ENCODE measurements around the gene ANKRD55. TPM values are rescaled to one million over a fixed set of nuclear protein-coding genes. Genes with fewer than 3 reads are reported as not detected.

Gene ANKRD55
- total RNA-seq, 1 donor from 2014 or later: 6.4 TPM

GRCh38 chr5:56212130-56212879, 20.8 kb downstream of the ANKRD55 start:
- intact Hi-C loops (cut with micrococcal nuclease): no loop called here

- intact Hi-C loops (cut with micrococcal nuclease): no loop called here
These were observed 21.7 kb downstream of the ANKRD55 start for GRCh38 chr5:56211298-56211865.

GRCh38 chr5:56208681-56209080, 24.4 kb downstream of the ANKRD55 start:
- intact Hi-C loops (cut with micrococcal nuclease): loop anchor here (10.0 kb wide), 1 partner anchor 904 kb away; the partner anchor contains the start of genes DHX29 and MTREX

- intact Hi-C loops (cut with micrococcal nuclease): loop anchor here (10.0 kb wide), 1 partner anchor 903 kb away; the partner anchor contains the start of genes DHX29 and MTREX
These were observed 25.6 kb downstream of the ANKRD55 start for GRCh38 chr5:56207537-56207936.

DNA sequence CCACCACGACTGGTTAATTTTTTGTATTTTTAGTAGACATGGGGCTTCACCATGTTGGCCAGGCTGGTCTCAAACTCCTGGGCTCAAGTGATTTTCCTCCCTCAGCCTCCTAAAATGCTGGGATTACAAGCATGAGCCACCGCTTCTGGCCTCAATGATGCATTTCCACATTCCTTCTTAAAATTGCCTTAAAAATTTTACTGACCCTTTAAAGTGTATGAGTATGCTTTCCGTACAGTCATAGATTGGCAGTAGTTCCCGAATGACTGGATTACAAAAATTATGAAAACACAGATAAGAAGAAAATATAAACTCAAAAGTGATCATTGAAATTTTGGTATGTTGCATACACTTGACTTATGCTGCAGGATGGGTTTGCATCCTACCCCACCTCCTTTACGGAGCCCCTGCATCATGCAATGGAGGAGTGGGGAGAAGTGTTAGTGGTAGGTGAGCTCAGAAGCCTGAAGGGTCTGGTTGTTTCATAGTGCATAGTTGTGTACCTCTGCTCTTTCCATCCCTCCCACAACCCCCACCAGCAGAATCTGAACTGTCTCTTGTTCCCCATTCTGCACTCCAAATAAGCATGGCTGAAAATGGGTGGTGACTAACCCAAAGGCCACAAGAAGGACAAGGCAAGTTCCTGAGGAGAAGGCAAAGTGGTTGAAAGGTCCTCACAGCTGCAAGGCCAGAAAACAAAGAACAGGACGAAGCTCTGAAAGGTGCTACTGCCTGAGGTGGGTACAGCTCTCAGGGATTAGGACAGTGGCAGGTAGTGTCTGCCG, 26.8 kb downstream of the ANKRD55 start:
- intact Hi-C loops (cut with micrococcal nuclease): loop anchor here (10.0 kb wide), 1 partner anchor 902 kb away; the partner anchor contains the start of genes DHX29 and MTREX

- intact Hi-C loops (cut with micrococcal nuclease): loop anchor here (5.0 to 10.0 kb wide), 3 partner anchors 147 to 1032 kb away; partner anchors contain the start of genes CDC20B, DHX29 and MTREX
These were observed 29.2 kb downstream of the ANKRD55 start for GRCh38 chr5:56203936-56204335.

GRCh38 chr5:56202483-56202882, 30.6 kb downstream of the ANKRD55 start:
- intact Hi-C loops (cut with micrococcal nuclease): loop anchor here (5.0 to 10.0 kb wide), 3 partner anchors 145 to 1030 kb away; partner anchors contain the start of genes CDC20B, DHX29 and MTREX

- intact Hi-C loops (cut with micrococcal nuclease): loop anchor here (1.0 to 10.0 kb wide), 10 partner anchors 53 to 1030 kb away; partner anchors contain the start of genes CDC20B, DHX29, MTREX and SLC38A9
These were observed 31.3 kb downstream of the ANKRD55 start for GRCh38 chr5:56201762-56202261.

DNA sequence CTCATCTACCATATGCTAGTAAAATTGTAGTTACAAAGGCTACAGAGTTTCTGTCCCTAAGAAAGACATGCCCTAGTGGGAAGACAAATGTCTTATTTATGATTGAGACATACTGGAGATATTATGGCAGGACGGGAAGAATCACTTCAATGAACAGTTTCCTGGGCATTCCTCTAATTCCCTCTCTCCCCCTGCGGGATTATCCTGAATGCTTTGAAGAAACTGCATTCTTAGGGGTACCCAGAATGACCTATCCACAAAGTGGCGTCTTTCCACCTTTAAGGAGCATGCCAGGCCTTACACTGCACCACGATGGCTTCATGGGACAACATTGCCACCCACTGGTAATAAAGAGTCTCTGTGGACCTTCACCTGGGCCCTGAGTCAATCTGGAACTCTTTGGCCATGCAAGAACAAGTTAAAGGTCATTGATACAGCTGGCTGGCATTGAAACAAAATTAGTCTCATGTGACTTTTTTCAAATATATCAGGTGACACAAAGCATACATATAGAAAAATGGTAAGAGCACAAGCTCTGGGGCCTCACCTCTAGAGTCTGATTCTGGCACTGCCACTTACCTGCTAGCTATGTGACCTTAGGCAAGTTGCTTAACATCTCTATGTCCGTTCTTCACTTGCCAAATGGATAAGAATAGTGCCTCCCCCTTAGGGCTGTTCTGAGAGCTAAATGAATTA, 32.0 kb downstream of the ANKRD55 start:
- intact Hi-C loops (cut with micrococcal nuclease): loop anchor here (1.0 to 10.0 kb wide), 10 partner anchors 52 to 1029 kb away; partner anchors contain the start of genes CDC20B, DHX29, MTREX and SLC38A9

DNA sequence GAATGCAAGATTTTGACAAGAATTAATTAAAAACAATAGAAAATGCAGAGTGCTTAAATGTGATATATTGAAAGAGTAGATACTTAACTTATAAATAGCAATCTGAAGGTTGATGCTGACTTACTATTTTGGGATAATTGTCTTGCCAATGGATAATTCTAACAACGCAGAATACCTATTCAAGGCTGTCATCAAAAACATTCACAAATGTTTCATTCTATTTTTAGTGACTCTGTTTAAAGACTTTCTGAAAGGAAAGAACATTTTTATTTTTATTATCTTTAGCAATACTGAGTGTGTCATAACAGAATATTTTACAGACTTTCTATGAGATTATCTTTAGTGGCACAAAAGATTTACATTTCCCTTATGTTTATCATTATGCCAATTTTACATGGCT, 38.1 kb downstream of the ANKRD55 start:
- intact Hi-C loops (cut with micrococcal nuclease): no loop called here

GRCh38 chr5:56192246-56192645, 40.9 kb downstream of the ANKRD55 start:
- intact Hi-C loops (cut with micrococcal nuclease): no loop called here

GRCh38 chr5:56191656-56192055, 41.5 kb downstream of the ANKRD55 start:
- intact Hi-C loops (cut with micrococcal nuclease): no loop called here

- intact Hi-C loops (cut with micrococcal nuclease): no loop called here
These were observed 42.6 kb downstream of the ANKRD55 start for GRCh38 chr5:56190497-56190896.

DNA sequence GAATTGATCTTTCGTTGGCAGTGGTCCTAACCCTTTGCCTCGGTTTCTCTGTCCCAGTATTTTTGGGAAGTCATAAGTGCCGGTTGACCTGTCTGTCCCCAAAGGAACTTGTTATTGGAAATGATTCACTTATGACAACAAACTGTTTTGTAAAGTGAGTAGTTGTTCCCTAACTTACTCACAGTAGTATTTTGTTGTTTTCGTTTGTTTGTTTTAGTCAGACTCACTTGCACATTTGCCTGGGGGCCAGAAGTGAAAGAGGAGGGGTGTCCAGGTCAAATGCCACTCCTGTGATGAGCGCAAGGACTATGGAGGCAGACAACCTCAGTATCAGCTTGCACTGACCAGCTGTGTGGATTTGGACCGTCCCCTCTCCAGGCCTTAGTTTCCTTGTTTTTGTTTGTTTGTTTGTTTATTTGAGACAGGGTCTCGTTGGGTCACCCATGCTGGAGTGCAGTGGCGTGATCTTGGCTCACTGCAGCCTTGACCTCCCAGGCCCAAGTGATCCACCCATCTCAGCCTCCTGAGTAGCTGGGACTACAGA, 47.3 kb downstream of the ANKRD55 start:
- intact Hi-C loops (cut with micrococcal nuclease): no loop called here

GRCh38 chr5:56183506-56183905, 49.6 kb downstream of the ANKRD55 start:
- intact Hi-C loops (cut with micrococcal nuclease): no loop called here

DNA sequence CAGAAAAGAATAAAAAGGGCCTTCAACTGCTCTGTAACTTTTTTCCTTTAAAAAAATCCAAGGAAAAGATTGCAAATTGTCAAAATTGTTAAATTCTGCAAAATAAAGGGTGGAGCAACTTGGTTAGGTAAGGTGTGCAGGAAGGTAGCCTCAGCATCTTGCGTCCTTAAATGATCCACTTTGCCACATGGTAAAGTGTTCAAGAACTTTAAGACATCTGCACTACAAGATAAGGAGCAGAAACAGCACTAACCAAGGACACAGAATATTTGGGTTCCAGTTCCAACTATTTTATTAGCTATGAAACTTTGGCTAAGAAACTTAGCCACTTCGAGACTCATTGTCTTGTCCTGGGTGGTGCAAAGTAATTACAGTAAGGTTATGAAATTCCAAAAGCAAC, 53.7 kb downstream of the ANKRD55 start:
- intact Hi-C loops (cut with micrococcal nuclease): no loop called here

GRCh38 chr5:56178823-56179222, 54.3 kb downstream of the ANKRD55 start:
- intact Hi-C loops (cut with micrococcal nuclease): no loop called here

- intact Hi-C loops (cut with micrococcal nuclease): no loop called here
These were observed 56.1 kb downstream of the ANKRD55 start for GRCh38 chr5:56176871-56177533.

DNA sequence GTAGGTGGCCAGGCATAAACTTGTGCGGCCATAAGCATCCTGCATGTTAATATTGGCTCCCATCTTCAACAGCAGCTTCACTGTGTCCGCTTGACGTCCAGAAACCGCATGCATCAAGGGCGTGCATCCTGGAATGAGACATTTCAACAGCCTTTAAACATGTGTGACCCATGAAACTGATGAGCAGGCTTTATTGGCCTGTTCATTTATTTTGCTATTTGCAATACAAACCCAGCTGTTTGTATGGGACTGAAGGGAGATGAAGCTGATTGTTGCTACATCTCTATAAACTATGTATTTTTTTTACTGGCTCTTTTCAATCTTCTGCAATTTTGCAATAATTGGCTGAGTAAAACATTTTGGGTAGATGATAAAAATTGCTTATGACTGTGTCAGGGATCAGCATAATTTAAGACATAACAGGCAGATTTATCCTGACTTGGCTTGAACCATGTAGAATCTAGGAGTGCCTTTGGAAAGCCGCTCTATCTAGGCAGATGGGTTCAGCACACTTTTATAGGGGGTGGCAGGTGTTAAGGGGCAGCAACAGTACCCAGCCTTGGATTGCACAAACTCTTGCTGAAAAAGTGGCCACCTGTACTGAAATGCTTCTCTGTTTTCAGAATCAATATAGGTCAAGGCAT, 56.9 kb downstream of the ANKRD55 start:
- intact Hi-C loops (cut with micrococcal nuclease): no loop called here

Data from T-helper 1 cell treated with Interleukin-12 subunit alpha and Interleukin-12 subunit beta and Interleukin-4 antibody, amounts not matched to agents 30 ng/mL and 1 ng/mL, for 36 hours (primary cell).